Astrocyte (in vitro differentiated cells and primary cell): ENCODE measurements around the gene INPP5K. TPM values are rescaled to one million over a fixed set of nuclear protein-coding genes. Genes with fewer than 3 reads are reported as not detected.

ENCODE experiments used
- DNase-seq: peaks from one replicate; pipeline ENCODE4 v3.0.0-alpha.2; 2010; ENCODE audit warnings: low read depth
- FAIRE-seq: peaks from 2 replicates; lab custom pipeline; 2011; peaks lifted over from hg19 to GRCh38; lab: Jason Lieb, UNC
- H2AFZ ChIP-seq: 2 replicates; pipeline ENCODE4 v1.6.0; 2012; ENCODE audit warnings: low read depth, low read length, inconsistent platforms
- H3K27ac ChIP-seq: 2 replicates; pipeline ENCODE4 v1.5.1; 2011; ENCODE audit warnings: low read depth, low read length, inconsistent platforms
- H3K27me3 ChIP-seq: 2 replicates; pipeline ENCODE4 v1.6.0; 2011; ENCODE audit warnings: low read length, inconsistent platforms; ENCODE audit not compliant: insufficient read depth
- H3K36me3 ChIP-seq: 2 replicates; pipeline ENCODE4 v1.5.1; 2011; ENCODE audit warnings: low read length, inconsistent platforms; ENCODE audit not compliant: insufficient read depth
- H3K4me1 ChIP-seq: 2 replicates; pipeline ENCODE4 v1.5.1; 2011; ENCODE audit warnings: low read length, inconsistent platforms; ENCODE audit not compliant: insufficient read depth
- H3K4me2 ChIP-seq: 2 replicates; pipeline ENCODE4 v1.6.0; 2012; ENCODE audit warnings: low read length, inconsistent platforms
- H3K4me3 ChIP-seq: 2 replicates; pipeline ENCODE4 v1.5.1; 2011; ENCODE audit warnings: low read depth, mild to moderate bottlenecking, low read length, inconsistent platforms; ENCODE audit not compliant: insufficient read depth
- H3K79me2 ChIP-seq: 2 replicates; pipeline ENCODE4 v1.6.0; 2012; ENCODE audit warnings: mild to moderate bottlenecking, low read length, inconsistent platforms; ENCODE audit not compliant: insufficient read depth
- H3K9ac ChIP-seq: 2 replicates; pipeline ENCODE4 v1.6.0; 2012; ENCODE audit warnings: mild to moderate bottlenecking, low read length, inconsistent platforms
- H3K9me3 ChIP-seq: 2 replicates; pipeline ENCODE4 v1.5.1; 2012; ENCODE audit warnings: low read depth, mild to moderate bottlenecking, low read length, inconsistent platforms; ENCODE audit not compliant: insufficient read depth
- H4K20me1 ChIP-seq: 2 replicates; pipeline ENCODE4 v1.6.0; 2012; ENCODE audit warnings: low read length, inconsistent platforms; ENCODE audit not compliant: insufficient read depth
- H3K27ac Mint-ChIP-seq: one replicate; pipeline ENCODE4 v1.8.0; 2021; ENCODE audit warnings: mild to moderate bottlenecking, mixed read lengths; ENCODE audit not compliant: unreplicated experiment
- H3K27me3 Mint-ChIP-seq: one replicate; pipeline ENCODE4 v1.8.0; 2021; ENCODE audit warnings: low read depth, mixed read lengths; ENCODE audit not compliant: unreplicated experiment
- H3K36me3 Mint-ChIP-seq: one replicate; pipeline ENCODE4 v1.8.0; 2021; ENCODE audit warnings: low read depth, mixed read lengths; ENCODE audit not compliant: unreplicated experiment
- H3K4me1 Mint-ChIP-seq: one replicate; pipeline ENCODE4 v1.8.0; 2021; ENCODE audit warnings: low read depth, mixed read lengths; ENCODE audit not compliant: unreplicated experiment
- H3K4me3 Mint-ChIP-seq: one replicate; pipeline ENCODE4 v1.8.0; 2021; ENCODE audit warnings: mild to moderate bottlenecking, moderate library complexity, mixed read lengths; ENCODE audit not compliant: unreplicated experiment
- H3K9me3 Mint-ChIP-seq: one replicate; pipeline ENCODE4 v1.8.0; 2021; ENCODE audit warnings: mild to moderate bottlenecking, mixed read lengths; ENCODE audit not compliant: unreplicated experiment
- CTCF ChIP-seq: IDR thresholded peaks from 2 replicates; pipeline ENCODE4 v1.5.1; 2011; ENCODE audit warnings: low read depth, mild to moderate bottlenecking, inconsistent platforms, low read length, moderate library complexity; ENCODE audit not compliant: insufficient read depth
- EZH2 ChIP-seq: IDR thresholded peaks from 2 replicates; pipeline ENCODE4 v1.6.1; 2012; ENCODE audit warnings: mild to moderate bottlenecking, low read length, inconsistent platforms; ENCODE audit not compliant: insufficient read depth
- total RNA-seq: library from RNA; stranded (reverse); gene quantifications from 2 replicates; pipeline ENCODE4 v1.2.1, GENCODE V29; 2021

INPP5K gene
- total RNA-seq, 1 donor from 2014 or later: 26.7 TPM

- H3K9me3 ChIP-seq: no peaks in the 10 kb centered on the region
- TF ChIP-seq EZH2 (no peak), CTCF (no peak)
- no peak overlapping the region for H2AFZ ChIP-seq
- FAIRE-seq (no peak), DNase-seq (no peak)
- H3K79me2 ChIP-seq: peaks cover 22% of the 10 kb centered on the region
- H3K9ac ChIP-seq: no peak overlapping the region
- no peak overlapping the region for H3K4me2 ChIP-seq
- peaks cover 14% of the 10 kb centered on the region for H3K4me1 ChIP-seq
- H3K36me3 ChIP-seq: peaks cover 4% of the 10 kb centered on the region
- H3K27me3 ChIP-seq: no peaks in the 10 kb centered on the region
- H3K9me3 Mint-ChIP-seq: no peaks in the 10 kb centered on the region
- no peaks in the 10 kb centered on the region for H3K27me3 Mint-ChIP-seq
- peaks cover 12% of the 10 kb centered on the region for H3K4me1 Mint-ChIP-seq
- H4K20me1 ChIP-seq: peaks cover 8% of the 10 kb centered on the region
- peak overlapping the region; percentile 93 for H3K4me3 Mint-ChIP-seq
- no peak overlapping the region for H3K4me3 ChIP-seq
- peak overlapping the region; percentile 26 for H3K27ac Mint-ChIP-seq
- H3K36me3 Mint-ChIP-seq: peaks cover 9% of the 10 kb centered on the region
- H3K27ac ChIP-seq: no peak overlapping the region
These were observed 2.0 kb upstream of the INPP5K start for GRCh38 chr17:1518410-1518809.

- Histone ChIP-seq H3K9ac (peak overlapping the region; percentile 97), H3K4me2 (peak overlapping the region; percentile 98), H3K79me2 (peaks cover 22% of the 10 kb centered on the region), H3K4me1 (peaks cover 14% of the 10 kb centered on the region), H3K27ac (peak overlapping the region; percentile 82), H2AFZ (peak overlapping the region; percentile 85), H4K20me1 (peaks cover 8% of the 10 kb centered on the region), H3K9me3 (no peaks in the 10 kb centered on the region), H3K36me3 (peaks cover 8% of the 10 kb centered on the region), H3K27me3 (no peaks in the 10 kb centered on the region), H3K4me3 (peak overlapping the region; percentile 95)
- Mint-ChIP-seq H3K27ac (peak overlapping the region; percentile 90), H3K4me1 (peaks cover 8% of the 10 kb centered on the region), H3K36me3 (peaks cover 7% of the 10 kb centered on the region), H3K9me3 (no peaks in the 10 kb centered on the region), H3K4me3 (peak overlapping the region; percentile 93), H3K27me3 (no peaks in the 10 kb centered on the region)
- FAIRE-seq (peak; percentile 96), DNase-seq (peak; percentile 74)
- TF ChIP-seq CTCF (peak; percentile 70), EZH2 (no peak)
These were observed 598 bp downstream of the INPP5K start for GRCh38 chr17:1515640-1516387.

GRCh38 chr17:1512351-1512750 lies 4.1 kb downstream of the INPP5K start:
- Histone ChIP-seq H3K27ac (no peak overlapping the region), H3K4me2 (no peak overlapping the region)

More at GRCh38 chr17:1512351-1512750, 4.1 kb downstream of the INPP5K start:
- peaks cover 11% of the 10 kb centered on the region for H3K4me1 Mint-ChIP-seq
- H3K27me3 Mint-ChIP-seq: no peaks in the 10 kb centered on the region
- no peak overlapping the region for H2AFZ ChIP-seq
- peaks cover 11% of the 10 kb centered on the region for H3K4me1 ChIP-seq
- peaks cover 18% of the 10 kb centered on the region for H3K79me2 ChIP-seq
- H3K4me3 ChIP-seq: no peak overlapping the region
- TF ChIP-seq EZH2: no peak
- TF ChIP-seq CTCF: no peak
- H3K27me3 ChIP-seq: no peaks in the 10 kb centered on the region
- peak overlapping the region; percentile 34 for H3K27ac Mint-ChIP-seq
- H4K20me1 ChIP-seq: peaks cover 8% of the 10 kb centered on the region
- H3K36me3 ChIP-seq: peaks cover 7% of the 10 kb centered on the region
- H3K9me3 ChIP-seq: no peaks in the 10 kb centered on the region
- H3K36me3 Mint-ChIP-seq: peaks cover 15% of the 10 kb centered on the region
- H3K9ac ChIP-seq: peak overlapping the region; percentile 16
- DNase-seq: no peak
- no peak overlapping the region for H3K4me3 Mint-ChIP-seq
- no peaks in the 10 kb centered on the region for H3K9me3 Mint-ChIP-seq
- FAIRE-seq: no peak
